Osteoblast (primary cell): ENCODE measurements around the gene CPA5. TPM values are rescaled to one million over a fixed set of nuclear protein-coding genes. Genes with fewer than 3 reads are reported as not detected.
"Not testable (repeated sequence)": the region's sequence is repeated elsewhere in the genome, so short reads cannot be mapped to it uniquely, and the experiment has no call there.

ENCODE experiments used
- DNase-seq: peaks from one replicate; pipeline ENCODE4 v3.0.0; 2011; ENCODE audit warnings: low spot score, mixed read lengths; ENCODE audit not compliant: insufficient read length; ENCODE audit errors: missing footprints
- H2AFZ ChIP-seq: 2 replicates; pipeline ENCODE4 v1.6.0; 2011; ENCODE audit warnings: mild to moderate bottlenecking, low read length
- H3K27ac ChIP-seq: 2 replicates; pipeline ENCODE4 v1.5.1; 2011; ENCODE audit warnings: mild to moderate bottlenecking, low read depth, low read length, moderate library complexity
- H3K27me3 ChIP-seq: 2 replicates; pipeline ENCODE4 v1.6.0; 2012; ENCODE audit warnings: mild to moderate bottlenecking, control low read depth, inconsistent platforms, low read length, moderate library complexity; ENCODE audit not compliant: insufficient read depth
- H3K36me3 ChIP-seq: 2 replicates; pipeline ENCODE4 v1.5.1; 2011; ENCODE audit warnings: mild to moderate bottlenecking, low read length, control low read depth, moderate library complexity; ENCODE audit not compliant: insufficient read depth
- H3K4me1 ChIP-seq: 2 replicates; pipeline ENCODE4 v1.5.1; 2011; ENCODE audit warnings: mild to moderate bottlenecking, low read length, control low read depth, moderate library complexity; ENCODE audit not compliant: insufficient read depth
- H3K4me2 ChIP-seq: 2 replicates; pipeline ENCODE4 v1.6.0; 2011; ENCODE audit warnings: mild to moderate bottlenecking, low read length; ENCODE audit not compliant: insufficient read depth
- H3K4me3 ChIP-seq: fragments of 200-600 bp; sonication (generic); 3 replicates; pipeline ENCODE4 v1.5.1; 2012; ENCODE audit warnings: mild to moderate bottlenecking, low read length, inconsistent platforms; ENCODE audit not compliant: insufficient read depth
- H3K79me2 ChIP-seq: 2 replicates; pipeline ENCODE4 v1.6.0; 2012; ENCODE audit warnings: mild to moderate bottlenecking, low read length, control low read depth, inconsistent platforms; ENCODE audit not compliant: insufficient read depth
- H3K9me3 ChIP-seq: 2 replicates; pipeline ENCODE4 v1.5.1; 2011; ENCODE audit warnings: low read depth, low read length, control low read depth
- H4K20me1 ChIP-seq: 2 replicates; pipeline ENCODE4 v1.6.0; 2012; ENCODE audit warnings: mild to moderate bottlenecking, low read length, control low read depth; ENCODE audit not compliant: insufficient read depth
- total RNA-seq: library from RNA; depleted of rRNA; stranded (reverse); fragments of >200 nt; gene quantifications from 2 replicates; pipeline ENCODE4 v1.2.3, GENCODE V29; 2012
- TF ChIP-seq, protein P1 (sequence below): IDR thresholded peaks from 2 replicates; pipeline ENCODE4 v1.5.1; 2011; ENCODE audit warnings: mild to moderate bottlenecking, low read depth, low read length, moderate library complexity; ENCODE audit errors: extremely low read depth

The CPA5 gene
- total RNA-seq, 1 donor = not detected

DNA sequence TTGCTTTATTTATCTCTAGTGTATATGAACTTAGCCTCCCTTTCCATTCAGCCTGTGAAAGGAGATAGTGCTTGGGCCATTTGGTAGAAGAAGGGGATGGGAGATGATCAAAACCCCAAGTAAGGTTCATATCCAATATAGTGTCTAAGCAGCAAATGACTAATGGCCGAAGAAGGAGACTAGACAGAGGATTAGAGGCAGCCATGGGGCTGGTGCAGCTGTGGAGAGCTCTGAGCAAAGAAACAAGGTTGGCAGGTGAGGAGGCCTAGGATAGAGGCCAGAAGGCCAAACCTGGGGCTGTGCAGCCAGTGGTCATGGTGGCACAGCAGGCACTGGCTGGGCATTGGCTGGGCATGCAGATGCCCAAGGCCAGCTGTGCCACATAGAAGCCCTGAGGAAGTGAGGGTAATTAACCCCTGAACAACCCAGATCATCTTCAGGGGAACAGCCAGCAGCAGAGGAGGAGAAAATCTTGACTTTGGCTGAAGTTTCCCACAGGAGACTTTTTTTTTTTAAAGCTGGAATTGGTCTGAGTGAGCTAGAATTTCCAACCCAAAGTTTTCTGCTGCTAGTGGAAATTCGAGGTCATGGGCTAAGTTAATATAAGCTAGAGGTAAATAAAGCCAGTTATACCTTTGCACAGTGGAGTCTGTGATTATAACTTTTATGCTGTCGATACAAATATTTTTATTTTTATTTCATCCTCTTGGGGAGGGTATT is 25.4 kb downstream of the CPA5 start:
- TF ChIP-seq, protein P1, sequence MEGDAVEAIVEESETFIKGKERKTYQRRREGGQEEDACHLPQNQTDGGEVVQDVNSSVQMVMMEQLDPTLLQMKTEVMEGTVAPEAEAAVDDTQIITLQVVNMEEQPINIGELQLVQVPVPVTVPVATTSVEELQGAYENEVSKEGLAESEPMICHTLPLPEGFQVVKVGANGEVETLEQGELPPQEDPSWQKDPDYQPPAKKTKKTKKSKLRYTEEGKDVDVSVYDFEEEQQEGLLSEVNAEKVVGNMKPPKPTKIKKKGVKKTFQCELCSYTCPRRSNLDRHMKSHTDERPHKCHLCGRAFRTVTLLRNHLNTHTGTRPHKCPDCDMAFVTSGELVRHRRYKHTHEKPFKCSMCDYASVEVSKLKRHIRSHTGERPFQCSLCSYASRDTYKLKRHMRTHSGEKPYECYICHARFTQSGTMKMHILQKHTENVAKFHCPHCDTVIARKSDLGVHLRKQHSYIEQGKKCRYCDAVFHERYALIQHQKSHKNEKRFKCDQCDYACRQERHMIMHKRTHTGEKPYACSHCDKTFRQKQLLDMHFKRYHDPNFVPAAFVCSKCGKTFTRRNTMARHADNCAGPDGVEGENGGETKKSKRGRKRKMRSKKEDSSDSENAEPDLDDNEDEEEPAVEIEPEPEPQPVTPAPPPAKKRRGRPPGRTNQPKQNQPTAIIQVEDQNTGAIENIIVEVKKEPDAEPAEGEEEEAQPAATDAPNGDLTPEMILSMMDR = no peak
- H4K20me1 ChIP-seq = no peaks in the 10 kb centered on the region
- H3K79me2 ChIP-seq = no peaks in the 10 kb centered on the region
- no peaks in the 10 kb centered on the region for H3K27me3 ChIP-seq
- peak overlapping the region; percentile 80 for H3K27ac ChIP-seq
- H3K4me1 ChIP-seq = peaks cover 70% of the 10 kb centered on the region
- DNase-seq = peak; percentile 22
- H3K4me2 ChIP-seq = peak overlapping the region; percentile 64
- peak overlapping the region; percentile 39 for H2AFZ ChIP-seq
- no peaks in the 10 kb centered on the region for H3K36me3 ChIP-seq
- no peak overlapping the region for H3K4me3 ChIP-seq
- H3K9me3 ChIP-seq = no peaks in the 10 kb centered on the region

- DNase-seq = peak; percentile 46
- no peaks in the 10 kb centered on the region for H3K27me3 ChIP-seq
- no peak overlapping the region for H3K4me3 ChIP-seq
- no peaks in the 10 kb centered on the region for H3K36me3 ChIP-seq
- no peaks in the 10 kb centered on the region for H4K20me1 ChIP-seq
- no peaks in the 10 kb centered on the region for H3K79me2 ChIP-seq
- no peak overlapping the region for H3K4me2 ChIP-seq
- H3K27ac ChIP-seq = no peak overlapping the region
- peaks cover 62% of the 10 kb centered on the region for H3K4me1 ChIP-seq
- no peaks in the 10 kb centered on the region for H3K9me3 ChIP-seq
- TF ChIP-seq, protein P1 = no peak
- peak overlapping the region; percentile 5 for H2AFZ ChIP-seq
These were observed 26.4 kb downstream of the CPA5 start for GRCh38 chr7:130371046-130371445.

- Histone ChIP-seq H3K4me1 (peaks cover 51% of the 10 kb centered on the region), H4K20me1 (no peaks in the 10 kb centered on the region), H3K27ac (peak overlapping the region; percentile 99), H3K4me3 (no peak overlapping the region), H3K79me2 (no peaks in the 10 kb centered on the region), H3K27me3 (no peaks in the 10 kb centered on the region), H3K36me3 (no peaks in the 10 kb centered on the region), H3K4me2 (peak overlapping the region; percentile 61), H3K9me3 (no peaks in the 10 kb centered on the region), H2AFZ (peak overlapping the region; percentile 54)
- DNase-seq = no peak
- TF ChIP-seq, protein P1 = no peak
These were observed 28.0 kb downstream of the CPA5 start for GRCh38 chr7:130372402-130373165.

GRCh38 chr7:130374507-130374906 is 29.9 kb downstream of the CPA5 start:
- peaks cover 41% of the 10 kb centered on the region for H3K4me1 ChIP-seq

GRCh38 chr7:130376461-130376860 is 31.8 kb downstream of the CPA5 start:
- H3K79me2 ChIP-seq, H3K4me2 ChIP-seq, H3K27ac ChIP-seq, H3K9me3 ChIP-seq, H3K27me3 ChIP-seq, H2AFZ ChIP-seq, H4K20me1 ChIP-seq, DNase-seq, H3K36me3 ChIP-seq, H3K4me3 ChIP-seq: not testable (repeated sequence)
- H3K4me1 ChIP-seq = peaks cover 23% of the 10 kb centered on the region

More at GRCh38 chr7:130374507-130374906, 29.9 kb downstream of the CPA5 start:
- Histone ChIP-seq H4K20me1 (no peaks in the 10 kb centered on the region), H3K9me3 (no peaks in the 10 kb centered on the region), H3K27ac (peak overlapping the region; percentile 99), H2AFZ (peak overlapping the region; percentile 93), H3K27me3 (no peaks in the 10 kb centered on the region), H3K79me2 (no peaks in the 10 kb centered on the region), H3K36me3 (no peaks in the 10 kb centered on the region), H3K4me2 (no peak overlapping the region), H3K4me3 (no peak overlapping the region)
- TF ChIP-seq, protein P1 = no peak
- peak; percentile 45 for DNase-seq
